Measurements from ENCODE around the gene NEK9.
A peak's percentile ranks its signal among the peaks of the same experiment; 100 is the strongest.

Gene NEK9

GRCh38 chr14:75063491-75064204 is 63.2 kb downstream of the NEK9 start, which contains the start of gene ACYP1:
Gene ACYP1, minus strand, starts transcription at chr14:75064024. Its CDS starts 471 bp downstream, at chr14:75063553.
- peak; percentile 92 to 93 for DNase-seq

DNA sequence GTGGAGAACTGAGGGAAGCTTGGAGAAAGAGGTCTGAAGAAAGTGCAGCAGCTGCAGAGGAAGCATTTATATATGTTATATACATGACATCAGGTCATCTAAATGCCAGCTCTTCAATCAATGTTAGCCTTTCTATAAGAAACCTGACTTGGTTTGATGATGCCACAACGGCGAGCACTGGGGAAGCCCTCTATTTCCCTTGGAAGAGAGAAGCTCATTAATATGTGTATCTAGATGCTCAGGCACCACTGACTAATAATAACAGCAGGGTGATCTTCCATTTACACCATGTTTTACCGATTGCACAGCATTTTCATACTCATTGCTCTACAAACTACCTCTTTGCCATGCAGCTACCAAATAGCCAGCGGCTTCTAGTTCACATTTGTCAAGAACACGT is 63.8 kb downstream of the NEK9 start:
- no peak for DNase-seq

DNA sequence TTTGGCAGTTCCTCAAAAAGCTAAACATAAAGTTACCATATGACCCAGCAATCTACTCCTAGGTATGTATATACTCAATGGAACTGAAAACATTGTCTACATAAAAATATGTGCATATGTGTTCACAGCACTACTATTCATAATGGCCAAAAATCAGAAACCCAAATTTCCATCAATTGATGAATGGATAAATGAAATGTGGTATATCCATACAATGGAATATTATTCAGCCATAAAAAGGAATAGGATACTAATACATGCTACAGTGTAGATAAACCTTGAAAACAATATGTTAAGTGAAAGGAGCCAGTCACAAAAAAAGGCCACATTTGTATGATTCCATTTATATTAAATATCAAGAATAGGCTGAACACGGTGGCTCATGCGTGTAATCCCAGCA is 66.4 kb downstream of the NEK9 start:
- no peak for DNase-seq

- no peak for DNase-seq
Measured at GRCh38 chr14:75059642-75060041, 67.2 kb downstream of the NEK9 start.

GRCh38 chr14:75054421-75054820 is 72.4 kb downstream of the NEK9 start:
- DNase-seq = no peak

DNA sequence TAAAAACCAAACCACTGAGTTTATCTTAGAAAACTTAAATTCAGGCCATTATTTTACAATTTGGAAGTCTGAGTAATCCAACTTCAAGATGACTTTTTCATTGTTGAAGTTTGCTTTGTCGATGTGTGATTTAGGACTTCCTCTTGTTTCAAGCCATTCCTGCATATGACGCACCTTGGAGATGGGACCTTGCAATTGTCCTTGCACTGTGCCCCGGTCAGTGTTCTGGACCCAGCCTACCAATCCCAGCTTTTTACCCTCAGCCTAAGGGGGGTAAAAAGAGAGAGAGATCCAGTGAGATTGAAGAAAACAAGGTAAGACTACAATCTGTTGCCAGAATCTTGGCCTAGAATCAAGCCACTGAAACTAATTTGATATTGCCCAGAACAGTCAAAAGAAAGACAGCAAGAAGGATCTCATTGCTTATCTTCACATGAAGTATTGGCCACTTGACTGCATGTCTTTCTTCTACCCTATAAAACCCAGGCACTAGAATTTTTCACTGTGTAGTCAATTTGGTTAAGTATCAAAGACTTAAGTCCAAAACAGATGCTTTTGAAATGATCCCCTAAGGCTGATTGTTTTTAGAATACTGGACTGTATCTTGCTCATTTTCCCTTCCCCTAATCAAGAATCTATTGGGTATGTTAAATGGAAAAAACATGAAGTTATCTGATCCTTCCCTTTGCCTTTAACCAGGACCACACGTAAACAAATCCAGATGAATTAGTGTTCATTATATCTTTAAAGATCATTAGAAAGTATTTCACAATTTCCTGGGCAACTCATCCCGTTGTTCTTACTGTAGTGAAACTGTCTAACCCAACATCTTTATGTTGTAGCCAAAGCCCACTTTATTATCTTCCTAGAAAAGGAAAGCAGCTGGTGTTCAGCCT is 73.2 kb downstream of the NEK9 start:
- DNase-seq = no peak

- no peak for DNase-seq
Measured at GRCh38 chr14:75051556-75051899, 75.3 kb downstream of the NEK9 start.

GRCh38 chr14:75050852-75051555 is 75.8 kb downstream of the NEK9 start, which contains the start of gene MLH3:
Gene MLH3, minus strand, starts transcription at chr14:75051467. Its CDS starts 1,812 bp downstream, at chr14:75049655.
- peak; percentile 70 to 73 for DNase-seq

GRCh38 chr14:75049731-75050201 is 77.1 kb downstream of the NEK9 start:
- no peak for DNase-seq

GRCh38 chr14:75049136-75049535 is 77.7 kb downstream of the NEK9 start:
- no peak for DNase-seq

- DNase-seq = no peak
Measured at GRCh38 chr14:75048101-75048500, 78.7 kb downstream of the NEK9 start.

DNA sequence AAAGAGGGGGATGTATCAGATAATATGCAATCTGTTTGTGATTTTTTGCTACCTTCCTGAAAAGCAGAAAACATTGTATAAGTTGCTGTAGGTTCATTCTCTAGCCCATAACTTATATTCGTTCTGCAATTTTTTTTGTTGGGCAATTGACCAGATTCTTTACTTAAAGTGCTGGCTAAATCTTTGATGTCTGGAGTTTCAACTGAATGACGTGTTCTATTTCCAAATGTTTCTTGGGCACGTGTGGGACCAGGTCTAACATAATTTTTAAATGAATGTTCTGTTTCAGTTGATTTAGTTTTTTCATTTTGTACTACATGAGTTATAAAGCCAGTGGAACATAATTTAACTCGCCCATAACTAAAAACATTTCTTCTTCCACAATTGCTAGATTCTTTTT is 79.3 kb downstream of the NEK9 start:
- no peak for DNase-seq

DNA sequence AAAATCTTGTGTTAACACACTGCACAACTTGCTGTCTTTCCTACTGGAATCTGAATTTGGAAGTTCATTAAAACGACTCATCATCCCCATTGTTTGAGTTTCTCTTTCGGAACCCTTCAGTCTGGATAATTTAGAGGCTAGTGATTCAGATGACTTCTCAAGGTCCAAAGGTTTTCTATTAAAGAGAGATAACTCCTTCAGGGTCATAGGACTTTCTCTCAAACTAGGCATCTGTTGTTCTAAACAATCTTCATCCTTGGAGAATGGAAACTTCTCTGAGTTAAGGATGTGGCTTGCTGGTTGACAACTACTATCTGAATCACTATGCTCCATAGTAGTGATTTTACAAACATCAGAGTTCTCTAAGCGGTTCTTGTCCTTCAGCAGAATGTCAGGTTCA is 79.9 kb downstream of the NEK9 start:
- no peak for DNase-seq

DNA sequence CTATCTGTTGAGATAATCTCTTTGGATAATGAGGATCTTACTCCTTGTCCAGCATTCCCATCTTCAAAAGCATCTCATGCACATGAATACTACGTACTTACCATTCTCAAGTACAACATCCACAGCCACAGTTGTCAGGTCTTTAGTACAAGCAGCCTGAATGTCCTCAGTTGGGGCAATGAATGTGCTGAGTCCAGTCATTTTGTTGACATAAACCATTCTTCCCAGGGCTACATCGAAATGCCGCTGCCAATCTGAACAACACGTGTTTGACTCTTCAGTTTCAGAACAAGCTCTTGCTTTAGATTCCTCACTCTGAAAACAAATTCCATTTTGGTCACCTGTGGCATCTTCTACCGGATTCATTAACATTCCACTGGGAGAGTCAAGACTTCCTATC is 80.6 kb downstream of the NEK9 start:
- DNase-seq = no peak

DNA sequence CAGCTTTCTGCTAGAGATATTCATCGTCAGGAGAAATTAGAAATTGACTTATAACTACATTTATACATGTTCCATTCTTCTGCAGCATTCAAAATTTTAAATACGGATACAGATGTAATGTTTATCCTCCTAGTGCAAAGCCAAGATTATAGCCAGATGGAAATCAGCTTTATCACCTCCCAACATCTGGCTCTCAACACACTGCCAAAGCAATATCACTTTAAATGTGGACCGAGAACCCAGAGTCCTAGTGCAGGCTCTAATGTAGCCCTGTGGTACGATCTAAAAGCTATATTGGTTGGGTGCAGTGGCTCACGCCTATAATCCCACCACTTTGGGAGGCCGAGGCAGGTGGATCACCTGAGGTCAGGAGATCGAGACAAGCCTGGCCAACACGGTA is 82.1 kb downstream of the NEK9 start:
- DNase-seq = no peak

- no peak for DNase-seq
Measured at GRCh38 chr14:75044322-75044721, 82.5 kb downstream of the NEK9 start.

DNA sequence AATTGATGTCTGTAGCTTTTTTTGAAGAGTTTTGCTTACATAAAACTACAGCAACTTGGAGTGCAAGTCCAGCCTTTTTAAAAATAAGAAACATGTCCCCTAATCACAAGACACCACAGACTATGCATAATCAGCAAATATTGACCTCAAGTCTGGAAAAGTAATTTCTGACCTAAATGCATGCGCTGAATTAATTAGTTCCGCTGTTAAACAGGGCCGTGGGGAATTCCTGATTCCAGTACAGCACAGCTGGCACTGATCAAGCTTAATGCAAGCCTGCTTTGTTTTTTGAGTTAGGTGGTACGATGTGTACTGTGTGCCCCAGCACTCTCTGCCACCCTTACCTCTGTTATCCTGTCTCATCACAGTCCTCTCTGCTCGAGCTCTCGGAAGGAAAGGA is 84.8 kb downstream of the NEK9 start:
- no peak for DNase-seq

- DNase-seq = no peak
Measured at GRCh38 chr14:75041613-75042012, 85.2 kb downstream of the NEK9 start.

GRCh38 chr14:75040959-75041358 is 85.9 kb downstream of the NEK9 start:
- no peak for DNase-seq

DNA sequence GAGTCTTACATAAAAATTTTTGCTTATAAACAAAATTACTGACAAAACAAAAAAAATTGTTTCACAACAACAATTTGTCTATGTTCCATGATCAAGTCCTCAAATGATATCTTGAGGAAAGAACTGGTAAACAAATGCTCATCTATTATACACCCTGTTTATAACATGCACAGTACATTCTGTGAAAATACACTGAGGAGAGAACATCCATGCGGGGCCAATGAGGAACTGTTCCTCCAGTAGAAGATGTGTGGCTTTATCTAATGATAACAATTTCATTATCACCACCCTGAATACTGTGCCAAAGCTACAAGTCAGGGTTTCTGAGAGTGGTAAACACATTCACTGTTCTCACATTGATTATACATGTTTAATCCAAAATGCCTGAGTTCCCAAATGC is 86.3 kb downstream of the NEK9 start:
- no peak for DNase-seq

DNA sequence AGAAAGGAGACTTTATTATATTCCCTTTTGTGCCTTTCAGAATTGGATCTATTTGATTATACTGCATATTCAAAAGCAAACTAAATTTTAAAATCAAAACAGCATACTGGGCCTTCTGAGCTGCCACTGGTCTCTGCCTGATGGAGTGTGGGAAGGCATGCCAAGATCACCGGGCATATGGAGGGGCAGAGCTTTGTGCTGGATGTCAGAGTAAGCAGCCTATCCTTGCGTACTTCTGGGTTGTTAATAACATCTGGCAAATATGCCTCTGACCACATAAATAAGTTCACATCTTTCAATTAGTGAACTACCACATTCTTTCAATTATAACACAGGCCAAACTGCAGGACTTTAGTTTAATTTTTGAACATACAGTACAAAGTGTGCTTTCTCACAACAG is 93.9 kb downstream of the NEK9 start:
- DNase-seq = no peak

DNA sequence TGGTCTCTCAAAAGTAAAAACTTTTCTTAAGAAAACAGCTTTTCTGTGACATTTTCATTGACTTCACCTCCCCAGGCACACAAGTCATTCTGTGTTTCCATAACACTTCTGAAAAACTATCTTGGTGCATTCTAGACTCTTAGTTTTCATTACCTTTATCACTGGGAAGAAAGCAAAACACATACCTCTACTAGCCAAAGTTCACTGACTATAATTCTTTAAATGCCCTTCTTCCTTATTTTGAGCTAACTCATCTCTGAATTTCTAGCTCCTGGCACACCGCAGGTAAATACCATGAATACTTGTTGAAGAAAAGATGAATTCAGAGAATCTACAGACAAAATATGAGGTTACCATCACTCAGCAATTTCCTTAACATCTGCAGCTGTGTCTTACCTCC is 96.7 kb downstream of the NEK9 start:
- no peak for DNase-seq

All from stimulated activated CD4-positive, alpha-beta T cell treated with anti-CD3 and anti-CD28 coated beads, Interleukin-2, amount 100 ng/mL, for 48 hours (primary cell).